ENCODE data around the gene DTWD1.
"Not testable (repeated sequence)": the region's sequence is repeated elsewhere in the genome, so short reads cannot be mapped to it uniquely, and the experiment has no call there.

Gene DTWD1

DNA sequence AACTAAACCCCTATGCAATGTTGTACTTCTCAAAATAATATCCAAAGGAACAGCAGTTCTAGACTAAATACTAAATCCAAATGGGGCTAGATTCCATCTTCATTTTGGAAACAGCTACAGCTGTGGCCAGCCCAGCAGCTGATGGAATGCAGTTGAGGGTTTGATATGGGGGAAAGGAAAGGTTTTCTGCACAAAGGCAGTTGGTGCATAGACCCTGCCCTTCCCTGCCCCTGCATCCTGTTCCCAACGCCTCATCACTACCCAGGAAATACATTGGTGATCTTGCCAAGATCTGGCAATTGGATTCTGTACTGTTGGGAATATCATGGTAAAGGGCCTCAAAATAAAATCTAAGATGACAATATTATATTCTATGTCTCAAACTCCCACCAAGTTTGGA lies 43.9 kb downstream of the DTWD1 start:
- TF ChIP-seq, protein P1, sequence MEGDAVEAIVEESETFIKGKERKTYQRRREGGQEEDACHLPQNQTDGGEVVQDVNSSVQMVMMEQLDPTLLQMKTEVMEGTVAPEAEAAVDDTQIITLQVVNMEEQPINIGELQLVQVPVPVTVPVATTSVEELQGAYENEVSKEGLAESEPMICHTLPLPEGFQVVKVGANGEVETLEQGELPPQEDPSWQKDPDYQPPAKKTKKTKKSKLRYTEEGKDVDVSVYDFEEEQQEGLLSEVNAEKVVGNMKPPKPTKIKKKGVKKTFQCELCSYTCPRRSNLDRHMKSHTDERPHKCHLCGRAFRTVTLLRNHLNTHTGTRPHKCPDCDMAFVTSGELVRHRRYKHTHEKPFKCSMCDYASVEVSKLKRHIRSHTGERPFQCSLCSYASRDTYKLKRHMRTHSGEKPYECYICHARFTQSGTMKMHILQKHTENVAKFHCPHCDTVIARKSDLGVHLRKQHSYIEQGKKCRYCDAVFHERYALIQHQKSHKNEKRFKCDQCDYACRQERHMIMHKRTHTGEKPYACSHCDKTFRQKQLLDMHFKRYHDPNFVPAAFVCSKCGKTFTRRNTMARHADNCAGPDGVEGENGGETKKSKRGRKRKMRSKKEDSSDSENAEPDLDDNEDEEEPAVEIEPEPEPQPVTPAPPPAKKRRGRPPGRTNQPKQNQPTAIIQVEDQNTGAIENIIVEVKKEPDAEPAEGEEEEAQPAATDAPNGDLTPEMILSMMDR (IDR thresholded peaks at IDR 0.05; ENCODE audit: low read depth, low read length, missing control alignments) = no peak
- no peak overlapping the region for H3K4me3 ChIP-seq (ENCODE audit: low read depth, low read length)
- DNase-seq (ENCODE audit: low read depth) = no peak
- in situ Hi-C loops (cut with HindIII; ENCODE audit: low sequenced_read_pairs) = no loop called here

- in situ Hi-C loops (cut with HindIII; ENCODE audit: low sequenced_read_pairs); DNase-seq (ENCODE audit: low read depth); H3K4me3 ChIP-seq (ENCODE audit: low read depth, low read length): not testable (repeated sequence)
Observed at GRCh38 chr15:49666486-49666885, 45.6 kb downstream of the DTWD1 start.

DNA sequence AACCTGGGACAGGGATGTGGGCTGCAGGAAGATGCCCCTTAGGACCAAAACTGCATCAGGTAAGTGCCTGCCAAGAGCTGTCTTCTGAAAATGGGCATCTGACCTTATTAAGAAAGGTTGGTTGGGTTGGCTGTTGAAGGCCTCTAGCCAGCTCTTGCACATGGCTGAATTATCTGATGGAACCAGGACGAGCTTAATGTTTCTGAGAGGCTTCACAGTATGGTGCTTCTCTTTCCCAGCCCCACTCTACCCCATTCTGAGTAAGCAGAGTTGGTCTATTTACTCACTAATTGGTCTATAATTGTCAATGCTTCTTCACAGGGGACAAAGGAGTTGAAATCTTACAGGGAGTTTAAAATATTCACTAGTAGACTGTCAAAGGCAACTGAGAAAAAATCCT lies 48.4 kb downstream of the DTWD1 start:
- in situ Hi-C loops (cut with HindIII; ENCODE audit: low sequenced_read_pairs) = no loop called here
- TF ChIP-seq, protein P1 (IDR thresholded peaks at IDR 0.05; ENCODE audit: low read depth, low read length, missing control alignments) = no peak
- H3K4me3 ChIP-seq (ENCODE audit: low read depth, low read length) = no peak overlapping the region
- DNase-seq (ENCODE audit: low read depth) = no peak

DNA sequence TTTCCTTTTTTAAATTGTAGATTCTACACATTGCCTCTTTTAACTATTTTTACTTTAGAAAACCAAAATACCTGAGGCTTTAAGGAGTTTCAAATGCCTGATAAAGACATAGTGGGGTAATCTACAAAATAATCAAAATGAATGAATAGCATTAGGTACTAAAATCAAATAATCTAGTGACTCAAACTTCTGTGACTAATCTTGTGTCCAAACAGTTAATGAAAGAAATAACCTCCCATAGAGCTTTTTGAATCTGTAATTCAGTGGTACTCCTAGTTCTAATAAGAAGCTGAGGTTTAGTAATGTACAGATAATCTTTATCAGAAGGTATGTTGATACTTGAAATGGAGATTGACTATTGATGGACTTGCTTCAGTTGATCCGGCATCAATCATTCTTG lies 53.0 kb downstream of the DTWD1 start:
- H3K4me3 ChIP-seq (ENCODE audit: low read depth, low read length) = no peak overlapping the region
- in situ Hi-C loops (cut with HindIII; ENCODE audit: low sequenced_read_pairs) = no loop called here
- DNase-seq (ENCODE audit: low read depth) = no peak
- TF ChIP-seq, protein P1 (IDR thresholded peaks at IDR 0.05; ENCODE audit: low read depth, low read length, missing control alignments) = no peak

GRCh38 chr15:49674370-49674769 lies 53.5 kb downstream of the DTWD1 start:
- TF ChIP-seq, protein P1 (IDR thresholded peaks at IDR 0.05; ENCODE audit: low read depth, low read length, missing control alignments) = no peak
- in situ Hi-C loops (cut with HindIII; ENCODE audit: low sequenced_read_pairs) = no loop called here
- H3K4me3 ChIP-seq (ENCODE audit: low read depth, low read length) = no peak overlapping the region
- no peak for DNase-seq (ENCODE audit: low read depth)

DNA sequence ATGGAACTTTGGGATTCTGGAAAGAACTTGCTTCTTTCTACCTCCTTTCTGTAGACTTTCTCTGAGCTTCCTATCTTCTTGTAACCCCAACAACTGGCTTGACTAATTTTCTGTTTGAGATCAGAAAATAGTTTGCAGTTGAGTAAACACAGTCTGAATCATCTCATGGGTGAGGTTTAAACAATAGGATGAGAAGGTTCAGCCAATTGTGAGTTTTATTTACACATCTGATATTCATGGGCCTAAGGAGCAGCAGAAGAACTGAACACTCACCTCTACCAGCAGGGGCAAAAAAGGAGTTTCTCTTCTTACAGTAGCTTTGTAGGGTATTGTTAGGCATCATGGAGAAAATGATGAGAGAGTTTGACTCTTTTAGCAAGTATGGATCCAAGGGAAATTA lies 54.2 kb downstream of the DTWD1 start:
- in situ Hi-C loops (cut with HindIII; ENCODE audit: low sequenced_read_pairs) = no loop called here
- H3K4me3 ChIP-seq (ENCODE audit: low read depth, low read length) = no peak overlapping the region
- TF ChIP-seq, protein P1 (IDR thresholded peaks at IDR 0.05; ENCODE audit: low read depth, low read length, missing control alignments) = peak; percentile 24
- peak; percentile 33 for DNase-seq (ENCODE audit: low read depth)

- TF ChIP-seq, protein P1 (IDR thresholded peaks at IDR 0.05; ENCODE audit: low read depth, low read length, missing control alignments) = no peak
- in situ Hi-C loops (cut with HindIII; ENCODE audit: low sequenced_read_pairs) = no loop called here
- no peak overlapping the region for H3K4me3 ChIP-seq (ENCODE audit: low read depth, low read length)
- DNase-seq (ENCODE audit: low read depth) = no peak
Observed at GRCh38 chr15:49678655-49679054, 57.8 kb downstream of the DTWD1 start.
